ENCODE results near the gene ATAD3C.

DNA sequence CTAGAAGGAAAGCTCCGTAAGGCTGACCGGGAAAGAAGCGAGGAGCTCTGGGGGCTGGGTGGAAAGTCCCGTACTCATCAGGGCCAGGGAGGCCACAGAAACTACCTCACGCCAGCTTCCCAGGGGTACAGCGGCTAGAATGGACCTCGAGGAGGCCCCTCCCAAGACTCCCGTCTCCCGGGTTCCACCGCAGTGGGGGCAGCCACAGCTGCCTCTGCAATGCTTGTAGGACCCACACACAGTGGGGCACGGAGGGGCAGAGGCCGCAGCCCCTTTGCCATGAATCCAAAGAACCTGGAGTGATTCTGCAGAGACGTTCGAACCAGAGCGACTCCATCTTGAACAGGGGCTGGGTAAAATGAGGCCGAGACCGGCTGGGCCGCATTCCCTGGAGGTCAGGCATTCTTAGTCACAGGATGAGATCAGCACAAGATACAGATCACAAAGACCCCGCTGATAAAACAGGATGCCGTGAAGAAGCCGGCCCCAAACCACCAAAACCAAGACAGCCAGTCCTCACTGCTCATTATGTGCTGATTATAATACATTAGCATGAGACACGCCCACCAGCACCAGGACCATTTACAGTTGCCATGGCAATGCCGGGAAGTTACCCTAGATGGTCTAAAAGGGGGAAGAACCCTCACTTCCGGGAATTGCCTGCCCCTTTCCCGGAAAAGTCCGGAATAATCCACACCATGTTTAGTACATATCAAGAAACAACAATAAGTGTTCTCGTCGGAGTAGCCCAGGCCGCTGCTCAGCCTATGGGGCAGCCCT is 26.8 kb upstream of the ATAD3C start:
- TF ChIP-seq, protein P1, sequence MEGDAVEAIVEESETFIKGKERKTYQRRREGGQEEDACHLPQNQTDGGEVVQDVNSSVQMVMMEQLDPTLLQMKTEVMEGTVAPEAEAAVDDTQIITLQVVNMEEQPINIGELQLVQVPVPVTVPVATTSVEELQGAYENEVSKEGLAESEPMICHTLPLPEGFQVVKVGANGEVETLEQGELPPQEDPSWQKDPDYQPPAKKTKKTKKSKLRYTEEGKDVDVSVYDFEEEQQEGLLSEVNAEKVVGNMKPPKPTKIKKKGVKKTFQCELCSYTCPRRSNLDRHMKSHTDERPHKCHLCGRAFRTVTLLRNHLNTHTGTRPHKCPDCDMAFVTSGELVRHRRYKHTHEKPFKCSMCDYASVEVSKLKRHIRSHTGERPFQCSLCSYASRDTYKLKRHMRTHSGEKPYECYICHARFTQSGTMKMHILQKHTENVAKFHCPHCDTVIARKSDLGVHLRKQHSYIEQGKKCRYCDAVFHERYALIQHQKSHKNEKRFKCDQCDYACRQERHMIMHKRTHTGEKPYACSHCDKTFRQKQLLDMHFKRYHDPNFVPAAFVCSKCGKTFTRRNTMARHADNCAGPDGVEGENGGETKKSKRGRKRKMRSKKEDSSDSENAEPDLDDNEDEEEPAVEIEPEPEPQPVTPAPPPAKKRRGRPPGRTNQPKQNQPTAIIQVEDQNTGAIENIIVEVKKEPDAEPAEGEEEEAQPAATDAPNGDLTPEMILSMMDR (tag by site-specific recombination; IDR thresholded peaks at IDR 0.05), result no peak
- no peak for TF ChIP-seq YY1 (tag by site-specific recombination; IDR thresholded peaks at IDR 0.05)
- no peak for TF ChIP-seq ZNF274 (IDR thresholded peaks at IDR 0.05; ENCODE audit: low read length)
- no peak for TF ChIP-seq ZNF274 (tag by site-specific recombination; IDR thresholded peaks at IDR 0.05; ENCODE audit: borderline replicate concordance)
- TF ChIP-seq ZBTB7A (tag by site-specific recombination; IDR thresholded peaks at IDR 0.05; ENCODE audit: low read depth), result no peak
- TF ChIP-seq, protein P2, sequence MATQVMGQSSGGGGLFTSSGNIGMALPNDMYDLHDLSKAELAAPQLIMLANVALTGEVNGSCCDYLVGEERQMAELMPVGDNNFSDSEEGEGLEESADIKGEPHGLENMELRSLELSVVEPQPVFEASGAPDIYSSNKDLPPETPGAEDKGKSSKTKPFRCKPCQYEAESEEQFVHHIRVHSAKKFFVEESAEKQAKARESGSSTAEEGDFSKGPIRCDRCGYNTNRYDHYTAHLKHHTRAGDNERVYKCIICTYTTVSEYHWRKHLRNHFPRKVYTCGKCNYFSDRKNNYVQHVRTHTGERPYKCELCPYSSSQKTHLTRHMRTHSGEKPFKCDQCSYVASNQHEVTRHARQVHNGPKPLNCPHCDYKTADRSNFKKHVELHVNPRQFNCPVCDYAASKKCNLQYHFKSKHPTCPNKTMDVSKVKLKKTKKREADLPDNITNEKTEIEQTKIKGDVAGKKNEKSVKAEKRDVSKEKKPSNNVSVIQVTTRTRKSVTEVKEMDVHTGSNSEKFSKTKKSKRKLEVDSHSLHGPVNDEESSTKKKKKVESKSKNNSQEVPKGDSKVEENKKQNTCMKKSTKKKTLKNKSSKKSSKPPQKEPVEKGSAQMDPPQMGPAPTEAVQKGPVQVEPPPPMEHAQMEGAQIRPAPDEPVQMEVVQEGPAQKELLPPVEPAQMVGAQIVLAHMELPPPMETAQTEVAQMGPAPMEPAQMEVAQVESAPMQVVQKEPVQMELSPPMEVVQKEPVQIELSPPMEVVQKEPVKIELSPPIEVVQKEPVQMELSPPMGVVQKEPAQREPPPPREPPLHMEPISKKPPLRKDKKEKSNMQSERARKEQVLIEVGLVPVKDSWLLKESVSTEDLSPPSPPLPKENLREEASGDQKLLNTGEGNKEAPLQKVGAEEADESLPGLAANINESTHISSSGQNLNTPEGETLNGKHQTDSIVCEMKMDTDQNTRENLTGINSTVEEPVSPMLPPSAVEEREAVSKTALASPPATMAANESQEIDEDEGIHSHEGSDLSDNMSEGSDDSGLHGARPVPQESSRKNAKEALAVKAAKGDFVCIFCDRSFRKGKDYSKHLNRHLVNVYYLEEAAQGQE (tag by site-specific recombination; IDR thresholded peaks at IDR 0.05), result no peak
- TF ChIP-seq SETDB1 (IDR thresholded peaks at IDR 0.05; ENCODE audit: insufficient read length, low read length), result no peak

All from HEK293 (cell line).